Cerebellar cortex (tissue), 1 donor: Measurements from ENCODE around the gene UNC13B.

ENCODE experiments used
- DNase-seq: peaks from one replicate; pipeline ENCODE4 v3.0.0-alpha.2; 2015; ENCODE audit warnings: low spot score

The UNC13B gene

GRCh38 chr9:35277628-35278359, 116.0 kb downstream of the UNC13B start:
- DNase-seq: no peak

- no peak for DNase-seq
Observed at GRCh38 chr9:35279946-35280345, 118.1 kb downstream of the UNC13B start.

GRCh38 chr9:35280399-35280798, 118.6 kb downstream of the UNC13B start:
- no peak for DNase-seq

- DNase-seq: no peak
Observed at GRCh38 chr9:35285731-35286130, 123.9 kb downstream of the UNC13B start.

- no peak for DNase-seq
Observed at GRCh38 chr9:35286381-35286780, 124.6 kb downstream of the UNC13B start.

GRCh38 chr9:35287987-35288632, 126.3 kb downstream of the UNC13B start:
- DNase-seq: no peak

GRCh38 chr9:35288778-35289177, 127.0 kb downstream of the UNC13B start:
- DNase-seq: no peak

GRCh38 chr9:35293376-35293964, 131.7 kb downstream of the UNC13B start:
- DNase-seq: no peak

GRCh38 chr9:35294066-35294465, 132.3 kb downstream of the UNC13B start:
- DNase-seq: no peak

GRCh38 chr9:35294556-35294955, 132.7 kb downstream of the UNC13B start:
- DNase-seq: no peak

- DNase-seq: no peak
Observed at GRCh38 chr9:35295369-35296036, 133.7 kb downstream of the UNC13B start.

GRCh38 chr9:35303567-35303966, 141.8 kb downstream of the UNC13B start:
- DNase-seq: no peak

- DNase-seq: no peak
Observed at GRCh38 chr9:35306283-35306682, 144.5 kb downstream of the UNC13B start.

GRCh38 chr9:35308316-35308715, 146.5 kb downstream of the UNC13B start:
- no peak for DNase-seq

- DNase-seq: no peak
Observed at GRCh38 chr9:35311891-35312639, 150.3 kb downstream of the UNC13B start.

- no peak for DNase-seq
Observed at GRCh38 chr9:35313460-35313859, 151.7 kb downstream of the UNC13B start.

GRCh38 chr9:35313916-35314315, 152.1 kb downstream of the UNC13B start:
- no peak for DNase-seq

- no peak for DNase-seq
Observed at GRCh38 chr9:35318741-35319140, 156.9 kb downstream of the UNC13B start.

- no peak for DNase-seq
Observed at GRCh38 chr9:35322075-35322885, 160.5 kb downstream of the UNC13B start.

GRCh38 chr9:35324966-35325365, 163.2 kb downstream of the UNC13B start:
- DNase-seq: no peak

- no peak for DNase-seq
Observed at GRCh38 chr9:35333551-35333950, 171.7 kb downstream of the UNC13B start.
